Measurements from ENCODE around the gene PYGM. TPM values are rescaled to one million over a fixed set of nuclear protein-coding genes. Genes with fewer than 3 reads are reported as not detected.
A peak's percentile ranks its signal among the peaks of the same experiment; 100 is the strongest.
"Not testable (repeated sequence)": the region's sequence is repeated elsewhere in the genome, so short reads cannot be mapped to it uniquely, and the experiment has no call there.

The PYGM gene
- total RNA-seq, 1 donor from 2014 or later: 0.20 TPM

GRCh38 chr11:64718084-64718779 lies 41.5 kb downstream of the PYGM start:
- DNase-seq (ENCODE audit: low read depth in 2 of 2): no peak

DNA sequence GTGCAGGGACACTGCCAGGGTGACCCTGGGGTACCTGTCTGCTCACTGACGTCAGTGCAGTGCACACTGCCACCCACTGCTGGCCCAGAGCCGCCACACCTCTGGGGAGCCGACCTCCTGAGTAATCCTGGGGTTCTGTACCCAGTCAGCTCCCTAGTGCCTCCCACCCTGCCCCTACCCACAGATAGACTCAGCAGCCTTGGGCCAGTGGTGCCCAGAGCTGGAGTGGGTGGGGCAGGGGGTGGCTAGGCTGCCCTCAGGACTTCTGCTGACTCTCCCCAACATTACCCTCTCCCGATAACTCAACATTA lies 42.6 kb downstream of the PYGM start:
- no peak for DNase-seq (ENCODE audit: low read depth in 2 of 2)

- no peak for DNase-seq (ENCODE audit: low read depth in 2 of 2)
Observed at GRCh38 chr11:64716473-64717267, 43.1 kb downstream of the PYGM start.

DNA sequence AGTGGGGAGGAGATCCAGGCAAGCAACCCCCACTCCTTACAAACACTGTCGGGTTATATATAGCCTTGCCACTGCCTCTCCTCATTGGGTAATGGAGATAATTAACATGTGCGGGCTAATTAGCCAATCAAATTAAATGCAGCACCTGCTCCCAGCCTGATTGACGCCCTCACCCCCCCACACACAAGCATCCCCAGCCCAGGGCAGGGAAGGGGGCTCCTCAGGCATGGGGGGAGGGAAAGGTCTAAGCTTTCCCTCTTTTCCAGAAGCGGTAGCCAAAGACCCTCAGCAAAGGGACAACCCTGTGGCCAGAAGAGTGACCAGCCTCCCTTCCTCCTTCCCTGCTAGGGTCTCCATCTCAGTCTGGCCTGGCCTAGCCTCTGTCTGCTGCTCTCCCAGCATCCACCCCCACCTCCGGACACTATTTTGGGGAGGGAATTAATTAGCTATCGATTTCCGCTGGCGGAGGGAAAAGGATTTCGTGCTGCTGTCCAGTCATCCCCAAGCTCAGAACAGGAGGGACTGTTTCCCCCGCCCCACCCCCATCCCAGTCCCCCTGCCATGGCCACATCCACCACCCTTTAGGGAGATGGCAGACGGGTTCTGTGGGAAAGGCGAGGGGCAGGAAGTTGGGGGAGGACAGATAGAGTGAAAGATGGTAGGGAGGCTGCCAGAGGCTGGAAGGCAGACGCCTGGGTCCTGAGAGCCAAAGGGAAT lies 43.9 kb downstream of the PYGM start:
- DNase-seq (ENCODE audit: low read depth in 2 of 2): no peak

DNA sequence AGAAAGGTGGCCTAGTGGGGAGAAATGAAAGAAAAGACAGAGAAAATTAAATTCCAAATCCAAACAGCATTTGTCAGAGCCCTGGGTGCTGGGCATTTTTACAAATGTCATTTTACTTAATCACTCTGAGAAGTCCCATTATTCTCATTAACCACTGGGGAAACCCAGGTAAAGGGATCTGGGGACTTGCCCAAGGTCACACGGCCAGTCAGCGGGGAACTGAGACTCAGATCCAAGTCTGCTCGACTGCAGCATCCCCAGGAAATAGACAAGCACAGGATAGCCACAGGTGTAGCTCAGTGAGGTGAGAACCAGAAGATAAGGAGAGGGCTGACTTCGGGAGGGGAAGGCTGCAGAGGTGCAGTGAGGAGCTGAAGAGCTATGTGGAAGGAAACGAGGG lies 44.7 kb downstream of the PYGM start:
- no peak for DNase-seq (ENCODE audit: low read depth in 2 of 2)

GRCh38 chr11:64714666-64715065 lies 45.1 kb downstream of the PYGM start:
- DNase-seq (ENCODE audit: low read depth in 2 of 2): no peak

DNA sequence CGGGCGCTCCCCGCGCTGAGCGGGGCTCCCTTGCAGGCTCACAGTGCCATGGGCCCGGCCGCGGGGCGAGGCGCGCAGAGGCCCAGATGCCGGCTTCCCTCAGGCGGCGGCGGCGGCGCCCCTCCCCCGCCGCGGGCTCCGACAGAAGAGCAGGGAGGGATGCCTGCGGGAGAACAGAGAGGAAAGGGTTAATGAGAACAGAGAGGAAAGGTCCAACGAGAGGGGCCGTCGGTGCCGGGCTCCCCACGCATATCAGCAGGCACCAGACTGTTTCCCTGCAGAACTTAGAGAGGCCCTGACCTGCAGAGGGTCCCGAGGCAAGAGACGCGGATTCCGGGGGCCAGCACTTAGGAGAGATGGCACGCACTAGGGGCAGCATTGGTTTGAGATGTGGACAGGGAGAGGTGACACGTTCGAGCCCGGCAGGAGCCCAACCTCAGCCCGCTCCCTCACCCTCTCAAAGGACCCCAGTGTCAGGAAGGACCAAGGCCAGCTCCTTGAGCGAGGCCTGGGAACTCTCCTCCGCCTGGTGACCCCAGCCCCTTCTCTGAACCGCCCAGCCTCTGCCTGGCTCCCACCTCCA lies 45.9 kb downstream of the PYGM start:
- no peak for DNase-seq (ENCODE audit: low read depth in 2 of 2)

DNA sequence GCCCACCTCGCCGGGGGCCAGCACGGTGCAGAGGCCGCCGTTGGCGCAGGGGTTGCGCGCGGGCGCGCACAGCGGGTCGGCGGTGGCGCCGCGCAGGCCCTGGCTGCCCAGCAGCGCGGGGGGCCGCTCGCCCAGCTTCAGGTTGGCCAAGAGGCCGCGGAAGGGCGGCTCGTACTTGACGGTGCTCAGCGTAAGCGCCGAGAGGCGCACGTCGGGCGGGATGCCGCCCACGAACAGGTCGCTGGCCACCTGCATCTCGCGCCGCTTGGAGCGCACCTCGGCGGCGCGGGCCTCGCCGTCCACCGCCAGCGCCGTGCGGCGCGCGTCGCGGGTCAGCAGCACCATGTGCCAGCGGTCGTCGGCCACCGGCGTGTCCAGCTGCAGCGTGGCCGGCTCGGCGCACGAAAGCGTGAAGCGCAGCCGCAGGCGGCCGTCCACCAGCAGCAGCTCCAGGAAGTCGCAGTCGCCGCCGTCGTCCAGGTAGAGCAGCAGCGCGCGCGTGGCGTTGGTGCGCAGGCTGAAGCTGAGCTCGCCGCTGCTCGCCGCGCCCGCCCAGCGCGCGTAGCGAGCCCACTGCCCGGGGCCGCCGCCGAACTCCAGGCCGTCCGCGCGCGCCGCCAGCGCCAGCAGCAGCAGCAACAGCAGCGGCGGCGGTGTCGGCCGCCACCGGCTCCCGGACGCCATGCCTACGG lies 46.6 kb downstream of the PYGM start:
- peak; percentile 52 to 84 for DNase-seq (ENCODE audit: low read depth in 2 of 2)

DNA sequence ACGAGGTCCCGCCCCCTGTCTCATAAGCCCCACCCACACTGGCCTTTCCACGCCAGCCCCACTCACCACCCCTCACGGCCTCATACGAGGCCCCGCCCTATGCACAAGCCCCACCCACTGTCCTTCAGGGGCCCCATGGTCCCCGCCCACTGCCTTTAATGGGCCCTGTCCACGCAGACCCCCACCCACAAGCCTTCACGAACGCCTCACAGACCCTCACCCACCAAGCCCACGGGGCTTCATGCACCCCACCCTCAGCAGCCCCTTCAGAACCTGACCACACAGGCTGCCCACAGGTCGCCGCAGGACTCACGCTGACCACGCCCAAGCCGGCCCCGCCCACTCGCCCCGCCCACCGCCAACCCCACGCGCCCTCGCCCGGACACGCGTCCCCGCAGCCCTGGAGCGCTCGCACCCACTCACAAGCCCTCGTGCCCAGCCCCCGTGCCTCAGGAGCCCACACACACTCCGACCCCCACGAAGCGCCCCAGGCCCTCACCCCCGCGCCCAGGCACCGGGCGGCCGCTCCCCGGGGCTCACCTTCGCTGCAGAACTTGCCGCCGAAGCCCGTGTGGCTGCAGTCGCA lies 47.3 kb downstream of the PYGM start:
- DNase-seq (ENCODE audit: low read depth in 2 of 2): no peak

DNA sequence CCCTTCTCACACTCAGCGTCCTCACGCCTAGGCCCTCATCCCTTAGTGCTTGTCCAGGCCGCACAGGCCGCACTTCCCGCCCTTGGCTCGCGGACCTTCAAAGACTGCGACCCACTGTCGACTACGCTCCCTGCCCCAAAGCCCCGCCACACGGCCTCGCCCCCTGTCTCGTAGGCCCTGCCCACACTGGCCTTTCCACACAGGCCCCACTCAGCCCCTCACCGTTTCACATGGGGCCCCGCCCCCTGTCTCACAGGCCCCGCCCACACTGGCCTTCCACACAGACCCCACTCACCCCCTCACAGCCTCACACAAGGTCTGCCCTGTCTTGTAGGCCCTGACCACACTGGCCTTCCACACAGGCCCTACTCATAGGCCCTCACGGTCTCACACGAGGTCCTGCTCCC lies 47.8 kb downstream of the PYGM start:
- DNase-seq (ENCODE audit: low read depth in 2 of 2): no peak

GRCh38 chr11:64711138-64711955 lies 48.4 kb downstream of the PYGM start:
- DNase-seq (ENCODE audit: low read depth in 2 of 2): no peak

- DNase-seq (ENCODE audit: low read depth in 2 of 2): no peak
Observed at GRCh38 chr11:64710418-64711137, 49.2 kb downstream of the PYGM start.

GRCh38 chr11:64705501-64705900 lies 54.3 kb downstream of the PYGM start:
- no peak for DNase-seq (ENCODE audit: low read depth in 2 of 2)

DNA sequence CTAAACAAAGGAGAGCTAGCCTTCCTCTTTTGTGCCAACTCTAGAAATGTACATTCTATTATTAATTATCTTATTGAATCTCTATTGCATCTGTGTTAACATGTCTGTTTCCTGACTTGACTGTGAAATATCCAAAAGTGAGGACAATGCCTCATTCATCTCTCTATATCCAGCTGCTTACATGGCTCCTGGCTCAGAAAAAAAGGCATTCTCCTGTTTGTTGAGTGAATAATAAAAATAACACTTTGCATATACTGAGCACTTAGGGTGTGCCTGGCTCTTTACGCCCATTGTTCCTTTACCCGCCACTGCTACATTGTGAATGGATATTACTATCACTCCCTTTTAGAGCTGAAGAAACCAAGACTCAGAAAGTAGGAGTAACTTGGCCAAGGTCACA lies 56.7 kb downstream of the PYGM start:
- no peak for DNase-seq (ENCODE audit: low read depth in 2 of 2)

- DNase-seq (ENCODE audit: low read depth in 2 of 2): not testable (repeated sequence)
Observed at GRCh38 chr11:64701956-64702355, 57.8 kb downstream of the PYGM start.

GRCh38 chr11:64698427-64698826 lies 61.3 kb downstream of the PYGM start:
- no peak for DNase-seq (ENCODE audit: low read depth in 2 of 2)

DNA sequence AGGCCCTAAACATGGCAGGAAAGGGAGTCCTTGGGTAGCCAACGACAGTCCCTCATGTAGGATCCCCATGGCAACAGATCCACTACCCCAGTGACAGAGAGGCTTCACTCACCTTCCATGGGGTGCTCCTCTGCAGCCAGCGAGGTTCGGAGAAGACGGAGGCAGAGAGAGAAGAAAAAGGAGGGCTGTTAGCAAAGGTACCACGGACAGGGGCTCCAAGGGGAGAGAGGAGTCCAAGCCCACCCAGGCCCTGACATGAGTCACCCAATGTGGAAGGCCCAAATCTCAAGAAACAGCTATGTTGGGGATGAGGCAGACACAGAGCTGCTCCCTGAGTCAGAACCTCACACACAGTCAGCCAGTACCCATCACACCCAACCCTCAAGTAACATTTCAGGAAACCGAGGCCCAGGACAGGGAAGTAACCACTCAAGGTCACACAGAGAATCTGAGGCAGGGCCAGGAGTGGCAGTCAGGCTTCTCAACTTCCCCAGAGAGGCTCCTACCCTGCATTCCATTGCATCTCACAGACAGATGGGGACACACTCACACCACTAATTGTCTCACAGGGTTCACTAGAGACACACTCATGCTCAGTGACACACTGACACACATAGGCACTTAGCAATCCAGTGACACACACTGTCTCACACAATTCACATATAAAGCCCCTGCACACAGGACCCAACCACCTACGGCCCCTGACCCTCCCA lies 62.0 kb downstream of the PYGM start:
- no peak for DNase-seq (ENCODE audit: low read depth in 2 of 2)

All from lung microvascular endothelial cell (primary cell).